Activated CD8-positive, alpha-beta memory T cell treated with anti-CD3 and anti-CD28 coated beads for 1 hour (primary cell): Measurements from ENCODE around the gene MPC1.
"Not testable (repeated sequence)": the region's sequence is repeated elsewhere in the genome, so short reads cannot be mapped to it uniquely, and the experiment has no call there.

Source experiments
- DNase-seq, 2 donors: peaks; one replicate each; pipeline ENCODE4 v3.0.0-alpha.2; 2020; ENCODE audit warnings: low read depth in 1 of 2; ENCODE audit errors: extremely low read depth in 1 of 2

MPC1 gene

DNA sequence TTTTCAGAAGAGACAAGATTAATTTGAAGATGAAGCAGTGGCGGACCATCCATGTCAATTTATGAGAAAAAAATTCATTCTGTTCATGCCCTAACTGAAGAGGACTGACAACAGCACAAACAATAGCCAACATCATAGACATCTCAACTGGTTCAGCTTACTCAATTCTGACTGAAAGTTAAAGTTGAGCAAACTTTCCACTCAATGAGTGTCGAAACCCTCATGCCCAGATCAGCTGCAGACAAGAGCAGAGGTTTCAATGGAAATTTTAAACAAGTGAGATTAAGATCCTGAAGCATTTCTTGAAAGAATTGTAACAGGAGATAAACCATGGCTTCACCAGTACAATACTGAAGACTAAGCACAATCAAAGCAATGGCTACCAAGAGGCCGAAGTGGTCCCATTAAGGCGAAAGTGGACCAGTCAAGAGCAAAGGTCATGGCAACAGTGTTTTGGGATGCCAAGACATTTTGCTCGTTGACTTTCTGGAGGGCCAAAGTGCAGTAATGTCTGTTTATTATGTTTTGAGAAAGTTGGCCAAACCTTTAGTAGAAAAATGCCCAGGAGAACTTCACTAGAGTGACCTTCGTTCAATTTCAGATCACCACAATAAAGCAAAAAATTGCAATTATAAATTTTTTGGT, 34.3 kb downstream of the MPC1 start:
- DNase-seq: no peak

DNA sequence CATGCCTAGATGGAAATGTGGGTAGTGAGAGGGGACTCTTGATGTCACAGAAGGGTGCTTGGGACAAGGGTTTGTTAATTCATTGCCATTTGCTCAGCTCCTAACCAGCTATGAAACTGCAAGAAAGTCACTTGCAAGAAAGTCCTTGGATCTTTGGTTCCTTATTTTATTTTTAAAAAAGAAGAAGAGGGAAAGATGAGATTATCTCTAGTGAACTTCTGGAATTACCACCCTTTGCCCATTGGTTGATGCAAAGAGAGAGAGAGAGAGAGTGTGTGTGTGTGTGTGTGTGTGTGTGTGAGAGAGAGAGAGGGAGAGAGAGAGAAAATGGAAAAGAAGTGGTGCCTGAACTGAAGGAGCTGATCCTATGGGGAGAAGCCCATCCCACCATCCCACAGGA, 35.8 kb downstream of the MPC1 start:
- no peak for DNase-seq

DNA sequence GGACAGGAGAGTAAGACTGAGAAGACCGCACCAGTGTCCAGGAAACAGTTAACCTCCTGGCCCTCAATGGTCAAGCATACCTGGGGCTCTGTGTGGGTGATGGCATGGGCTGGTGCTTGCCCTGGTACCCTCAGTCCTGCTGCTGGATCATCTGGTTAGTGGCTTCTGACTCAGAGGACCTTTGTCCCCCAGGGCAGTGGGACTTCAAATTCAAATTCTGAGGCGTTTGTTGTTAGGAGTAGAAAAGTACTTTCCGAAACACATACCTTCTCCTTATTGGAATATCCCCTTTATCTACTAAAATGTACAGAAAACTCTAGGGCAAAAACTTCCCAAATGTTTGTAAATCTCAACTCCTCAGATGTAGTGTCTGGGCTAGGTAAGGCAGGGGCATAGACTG, 36.3 kb downstream of the MPC1 start:
- no peak for DNase-seq

DNA sequence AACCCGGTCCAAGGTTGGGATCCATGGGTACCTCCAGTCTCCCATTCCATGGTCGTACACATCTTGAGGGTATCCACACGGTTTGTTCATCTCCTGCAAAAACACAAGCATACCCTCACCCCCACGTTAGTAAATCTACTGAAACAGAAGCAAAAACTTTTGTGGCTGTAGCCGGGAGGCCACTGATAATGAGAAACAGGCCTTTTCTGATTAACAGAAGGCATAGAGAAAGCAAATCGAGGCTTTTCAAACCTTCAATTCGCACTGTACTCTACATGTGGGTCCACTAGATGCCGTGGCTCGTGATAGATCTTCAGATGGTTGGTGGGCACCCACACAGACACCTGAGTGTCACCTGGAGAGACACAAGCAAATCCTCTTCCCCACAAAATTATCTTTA, 37.1 kb downstream of the MPC1 start:
- DNase-seq: not testable (repeated sequence)

DNA sequence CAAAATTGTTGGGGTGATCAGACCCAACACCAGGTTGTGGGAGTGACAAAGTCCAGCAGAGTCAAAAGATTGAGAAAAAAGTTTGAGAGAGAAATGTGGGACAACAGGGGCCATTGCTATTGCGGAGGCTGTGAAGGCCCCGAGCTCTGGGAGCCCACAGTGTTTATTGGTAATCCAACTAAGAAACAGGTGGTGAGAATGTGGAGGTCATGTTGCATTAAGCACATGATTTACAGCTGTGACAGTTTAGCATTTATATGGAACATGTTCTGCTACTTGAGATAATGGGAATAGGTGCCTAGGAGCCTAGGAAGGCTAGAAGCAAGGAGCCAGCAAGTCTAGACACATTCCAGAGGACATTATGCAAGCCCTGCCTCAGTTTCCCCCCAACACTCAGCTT, 37.8 kb downstream of the MPC1 start:
- not testable (repeated sequence) for DNase-seq

DNA sequence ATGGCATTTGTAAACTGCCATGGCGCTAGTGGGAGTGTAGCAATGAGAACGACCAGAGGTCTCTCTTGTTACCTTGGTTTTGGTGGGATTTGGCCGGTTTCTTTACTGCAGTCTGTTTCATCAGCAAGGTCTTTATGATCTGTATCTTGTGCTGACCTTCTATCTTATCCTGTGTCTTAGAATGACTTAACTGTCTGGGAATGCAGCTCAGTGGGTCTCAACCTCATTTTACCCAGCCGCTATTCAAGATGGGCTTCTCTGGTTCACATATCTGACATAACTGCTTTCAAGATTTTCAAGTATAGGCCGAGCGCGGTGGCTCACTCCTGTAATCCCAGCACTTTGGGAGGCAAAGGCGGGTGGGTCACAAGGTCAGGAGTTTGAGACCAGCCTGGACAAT, 38.5 kb downstream of the MPC1 start:
- no peak for DNase-seq

DNA sequence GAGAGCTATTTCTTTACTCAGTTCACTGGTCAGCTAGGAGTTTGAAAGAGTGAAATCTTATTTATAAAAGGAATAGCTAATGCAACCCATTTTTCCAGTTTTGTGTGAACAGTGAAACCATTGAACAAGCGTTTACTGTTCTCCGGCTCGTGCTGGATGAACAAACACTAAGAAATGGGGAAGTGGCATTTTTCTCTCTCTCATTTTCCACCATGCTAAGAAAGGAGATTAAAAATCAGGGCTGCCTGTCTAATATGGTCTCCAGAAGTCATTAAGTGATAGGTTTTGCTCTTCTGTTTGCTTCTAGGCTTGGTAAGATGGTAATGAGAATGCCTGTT, 39.6 kb downstream of the MPC1 start:
- DNase-seq: no peak

DNA sequence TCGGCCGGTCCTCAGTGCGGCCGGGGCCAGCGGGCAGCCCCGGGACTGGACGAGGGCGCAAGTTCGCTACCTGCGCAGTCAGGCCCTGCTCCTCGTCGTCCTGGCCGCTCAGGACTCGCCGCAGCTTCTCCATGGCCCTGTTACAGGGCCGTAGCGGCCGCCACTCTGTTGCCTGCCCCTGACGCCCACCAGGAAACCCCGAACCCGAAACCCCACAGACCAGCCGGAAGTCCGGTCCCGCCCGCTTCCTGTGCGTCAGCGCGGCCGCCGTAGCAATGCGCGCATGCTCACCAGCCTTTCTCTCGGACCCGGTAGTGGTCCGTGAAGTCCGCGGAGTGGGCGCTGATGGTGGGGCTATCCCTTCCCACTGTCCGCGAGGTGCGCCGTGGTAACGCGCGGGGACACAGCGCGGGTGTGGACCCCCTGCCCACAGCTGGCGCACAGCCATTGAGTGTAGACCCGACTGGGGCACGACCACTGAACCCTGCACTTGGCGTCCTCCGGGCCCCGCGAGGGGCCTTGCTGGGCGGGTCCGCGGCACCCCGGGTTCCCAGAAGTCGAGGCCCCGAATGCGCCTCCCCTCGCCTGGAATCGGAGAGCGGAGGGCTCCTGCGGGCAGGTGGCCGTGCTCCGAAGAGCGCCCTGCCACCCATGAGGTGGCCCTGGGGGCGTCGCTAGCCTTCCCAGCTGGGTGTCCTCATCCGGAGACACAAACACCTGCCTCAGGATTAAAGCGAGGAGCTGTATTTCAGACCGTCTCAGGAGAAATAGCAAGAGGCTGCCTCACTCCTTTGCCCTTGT, 40.2 kb downstream of the MPC1 start, which contains the start of gene SFT2D1:
SFT2D1 (minus strand) TSS at position 197 of the 801 bp plus-strand sequence; CDS start at position 133, 64 bp downstream.
- peak; percentile 31 to 68 for DNase-seq

DNA sequence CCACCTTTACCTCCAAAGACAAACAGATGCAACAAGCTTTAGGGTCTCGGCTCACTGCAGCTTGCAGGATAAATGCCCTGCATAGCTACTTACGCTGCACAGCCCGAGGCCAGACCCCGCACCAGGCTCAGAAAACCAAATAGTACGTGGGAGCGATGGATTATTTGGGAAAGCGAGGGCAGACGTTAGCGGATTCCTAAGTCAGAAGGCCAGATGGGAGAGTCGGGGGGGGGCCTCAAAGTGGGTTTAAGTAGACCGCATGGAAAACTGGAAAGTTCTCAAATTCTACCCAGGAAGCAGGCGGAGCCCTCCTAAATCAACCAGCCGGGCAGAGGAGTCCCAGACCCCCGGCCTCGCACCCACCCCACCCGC, 40.8 kb downstream of the MPC1 start:
- DNase-seq: no peak

DNA sequence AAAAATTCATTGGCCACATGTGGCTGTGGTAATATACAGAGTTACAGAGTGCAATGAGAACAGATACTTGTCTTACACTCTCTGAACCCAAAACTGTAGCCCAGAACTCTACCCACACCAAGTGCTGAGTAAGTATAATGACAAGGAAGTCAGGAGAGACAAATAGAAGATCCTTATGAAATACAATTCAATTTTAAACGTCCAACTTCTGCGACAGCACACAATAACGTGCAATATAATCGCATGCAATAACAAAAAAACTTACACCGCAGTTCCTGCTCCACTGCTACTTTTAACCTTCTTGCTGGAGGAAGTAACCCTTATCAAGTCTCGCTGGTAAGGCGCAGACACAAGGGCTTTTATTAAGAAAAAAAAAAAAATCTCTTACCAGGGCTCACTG, 41.3 kb downstream of the MPC1 start:
- no peak for DNase-seq

DNA sequence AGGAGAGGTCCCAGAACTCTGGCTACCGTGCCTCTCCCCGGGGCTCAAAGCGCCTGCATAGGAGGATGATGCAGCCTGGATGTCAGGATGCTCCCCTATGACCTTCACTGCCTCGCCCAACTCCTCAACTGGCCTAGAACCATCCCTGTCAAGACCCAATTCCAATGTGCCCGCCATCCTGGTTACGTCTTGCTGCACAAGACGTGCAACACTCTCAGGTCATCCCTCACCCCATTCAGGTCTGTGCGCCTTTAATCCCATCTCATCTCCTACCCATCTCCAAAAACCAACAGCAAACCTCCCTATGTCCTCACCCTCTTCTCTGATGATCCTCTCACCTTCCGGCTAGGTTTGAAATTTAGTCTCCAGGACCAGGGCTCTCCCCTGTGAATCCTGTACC, 43.9 kb downstream of the MPC1 start:
- DNase-seq: no peak

DNA sequence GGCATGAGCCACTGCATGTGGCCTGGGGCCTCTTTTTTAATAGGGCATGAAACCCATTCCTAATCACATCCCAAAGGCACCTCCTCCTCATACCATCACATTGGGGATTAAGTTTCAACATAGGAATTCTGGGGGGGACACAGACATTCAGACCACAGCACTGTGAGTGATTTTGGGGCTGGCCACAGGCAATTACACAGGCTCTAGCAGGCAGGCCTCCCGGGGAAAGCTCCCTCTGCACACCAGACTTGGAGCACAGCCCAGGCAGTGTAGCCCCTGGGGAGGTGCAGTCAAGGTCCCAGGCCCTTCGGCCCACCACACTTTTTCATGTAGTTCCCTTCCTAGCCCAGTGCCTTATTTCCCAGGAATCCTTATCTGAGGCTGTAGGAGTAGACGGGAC, 45.9 kb downstream of the MPC1 start:
- no peak for DNase-seq

DNA sequence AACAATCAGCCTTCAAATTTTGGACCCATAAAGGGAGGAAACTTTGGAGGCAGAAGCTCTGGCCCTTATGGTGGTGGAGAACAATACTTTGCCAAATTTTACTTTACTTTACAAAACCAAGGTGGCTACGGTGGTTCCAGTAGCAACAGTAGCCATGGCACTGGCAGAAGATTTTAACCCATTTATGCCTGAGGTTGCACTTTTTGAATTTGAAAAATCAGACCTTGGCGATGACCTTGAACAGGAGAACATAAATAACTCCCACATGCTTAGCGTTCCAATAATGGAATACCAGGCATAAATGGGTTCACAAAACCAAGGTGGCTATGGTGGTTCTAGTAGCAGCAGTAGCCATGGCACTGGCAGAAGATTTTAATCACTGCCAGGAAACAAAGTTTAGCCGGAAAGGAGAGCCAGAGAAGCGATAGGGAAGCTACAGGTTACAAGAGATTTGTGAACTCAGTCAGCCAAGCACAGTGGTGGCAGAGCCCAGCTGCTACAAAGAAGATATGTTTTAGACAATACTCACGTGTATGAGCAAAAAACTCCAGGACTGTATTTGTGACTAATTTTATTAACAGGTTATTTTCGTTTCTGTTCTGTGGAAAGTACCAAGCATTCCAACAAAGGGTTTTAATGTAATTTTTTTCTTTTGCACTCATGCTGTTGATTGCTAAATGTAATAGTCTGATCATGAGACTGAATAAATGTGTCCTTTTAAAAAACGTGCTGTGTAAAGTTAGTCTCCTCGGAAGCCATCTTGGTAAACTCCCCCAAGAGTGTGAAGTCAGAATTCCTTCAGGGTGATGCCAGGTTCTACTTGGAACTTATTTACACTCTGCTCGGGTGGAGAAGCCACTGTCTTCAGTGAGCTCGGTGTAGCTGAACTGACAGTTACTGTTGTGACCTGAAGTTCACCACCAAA, 47.1 kb downstream of the MPC1 start:
- DNase-seq: no peak

DNA sequence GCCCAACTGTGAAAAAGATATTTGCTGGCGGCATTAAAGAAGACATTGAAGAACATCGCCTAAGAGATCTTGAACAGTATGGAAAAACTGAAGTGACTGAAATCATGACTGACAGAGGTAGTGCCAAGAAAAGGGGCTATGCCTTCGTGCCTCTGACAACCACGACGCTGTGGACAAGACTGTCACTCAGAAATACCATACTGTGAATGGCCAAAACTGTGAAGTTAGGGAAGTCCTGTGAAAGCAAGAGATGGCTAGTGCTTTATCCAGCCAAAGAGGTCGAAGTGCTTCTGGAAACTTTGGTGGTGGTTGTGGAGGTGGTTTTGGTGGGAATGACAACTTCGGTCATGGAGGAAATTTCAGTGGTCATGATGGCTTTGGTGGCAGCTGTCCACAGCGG, 47.9 kb downstream of the MPC1 start:
- DNase-seq: no peak

DNA sequence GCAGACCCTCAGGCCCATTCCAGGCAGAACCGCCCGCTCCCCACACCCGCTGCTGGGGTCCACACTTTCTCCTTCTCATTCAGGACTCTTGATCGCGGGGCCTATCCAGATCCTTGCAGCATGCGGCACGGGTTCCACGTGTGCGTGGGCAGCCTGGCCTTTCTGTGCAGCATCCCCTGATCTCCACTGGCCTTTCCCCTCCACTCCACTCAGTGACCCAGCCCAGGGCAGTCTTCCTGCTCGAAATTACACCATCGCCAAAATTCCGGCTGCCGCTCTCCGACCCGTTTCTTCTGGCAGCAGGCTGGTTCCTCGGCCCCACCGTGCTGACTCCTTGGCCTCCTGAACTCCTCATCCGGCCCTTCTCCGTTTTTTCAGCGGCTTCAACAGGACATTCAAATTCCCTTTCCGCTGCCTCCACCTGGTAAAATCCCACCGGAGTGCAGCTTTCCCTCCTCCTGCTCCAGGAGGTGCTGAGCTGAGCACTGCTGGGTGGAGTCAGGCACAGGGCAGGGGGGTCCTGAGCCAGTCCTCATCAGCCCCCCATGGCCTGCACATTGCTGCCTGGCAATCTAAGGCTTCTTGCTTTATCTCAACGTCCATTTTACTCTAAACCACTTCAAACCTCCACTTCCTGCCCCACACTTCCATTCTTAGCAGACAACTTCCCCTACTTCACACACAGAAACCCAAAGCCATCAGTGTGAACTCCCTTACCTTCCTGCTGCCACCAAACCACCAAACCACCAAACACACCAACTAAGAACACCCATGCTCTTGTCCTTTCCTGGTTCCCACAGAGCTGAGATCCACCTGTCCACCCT, 49.4 kb downstream of the MPC1 start:
- no peak for DNase-seq

DNA sequence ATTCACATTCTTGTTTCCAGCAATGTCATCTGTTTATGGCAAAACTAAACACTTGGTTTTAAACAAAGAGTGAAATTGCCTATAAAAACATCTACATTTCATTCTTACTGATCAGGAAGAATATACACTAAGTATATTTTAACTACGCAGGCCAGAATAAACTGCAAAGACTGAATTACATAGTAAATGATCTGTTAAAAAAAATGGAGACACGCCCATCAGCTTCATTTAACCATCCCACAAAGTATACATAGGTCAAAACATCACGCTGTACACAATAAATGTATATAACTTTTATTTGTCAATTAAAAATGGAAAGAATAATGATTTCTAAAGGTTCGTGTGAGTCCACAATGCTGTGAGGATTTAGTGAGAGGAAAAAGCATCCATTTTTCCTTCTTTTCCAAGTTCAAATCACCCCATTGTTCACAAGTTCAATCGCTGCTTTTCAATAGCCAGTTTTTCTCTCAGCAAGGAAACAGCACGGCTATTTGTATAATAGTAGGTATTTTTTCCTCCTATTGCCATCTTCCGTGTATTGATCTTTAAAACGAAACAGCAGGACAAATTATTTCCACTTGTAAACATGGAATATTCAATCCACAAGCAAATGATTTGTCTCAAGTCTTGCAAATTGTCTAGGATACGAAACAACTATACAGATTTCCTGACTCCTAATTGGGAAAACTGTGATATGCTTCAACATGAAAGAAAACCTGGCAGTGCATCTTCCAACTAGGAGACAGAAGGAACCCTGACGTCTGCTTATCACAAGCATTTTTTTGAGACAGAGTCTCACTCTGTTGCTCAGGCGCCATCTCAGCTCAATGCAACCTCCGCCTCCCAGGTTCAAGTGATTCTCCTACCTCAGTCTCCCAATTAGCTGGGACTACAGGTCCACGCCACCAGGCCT, 51.0 kb downstream of the MPC1 start:
- no peak for DNase-seq

DNA sequence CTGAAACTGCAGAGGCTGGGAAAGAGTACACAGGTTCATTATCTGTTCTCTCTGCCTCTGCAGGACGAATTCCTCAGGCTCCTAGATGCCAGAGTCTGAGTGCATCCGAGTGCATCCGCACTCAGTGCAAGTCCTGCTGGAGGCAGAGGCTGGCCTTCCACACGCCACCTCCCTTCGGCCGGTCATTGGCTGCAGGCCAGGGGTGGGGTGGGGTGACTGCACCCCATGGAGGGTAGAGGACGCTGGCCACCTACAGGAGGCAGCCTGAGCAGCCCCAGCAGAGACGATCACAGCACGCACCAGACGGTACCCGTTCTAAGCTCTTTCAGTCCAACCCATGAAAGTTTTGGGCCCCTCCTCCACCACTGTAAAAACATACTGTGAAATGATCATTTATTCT, 52.1 kb downstream of the MPC1 start:
- no peak for DNase-seq

DNA sequence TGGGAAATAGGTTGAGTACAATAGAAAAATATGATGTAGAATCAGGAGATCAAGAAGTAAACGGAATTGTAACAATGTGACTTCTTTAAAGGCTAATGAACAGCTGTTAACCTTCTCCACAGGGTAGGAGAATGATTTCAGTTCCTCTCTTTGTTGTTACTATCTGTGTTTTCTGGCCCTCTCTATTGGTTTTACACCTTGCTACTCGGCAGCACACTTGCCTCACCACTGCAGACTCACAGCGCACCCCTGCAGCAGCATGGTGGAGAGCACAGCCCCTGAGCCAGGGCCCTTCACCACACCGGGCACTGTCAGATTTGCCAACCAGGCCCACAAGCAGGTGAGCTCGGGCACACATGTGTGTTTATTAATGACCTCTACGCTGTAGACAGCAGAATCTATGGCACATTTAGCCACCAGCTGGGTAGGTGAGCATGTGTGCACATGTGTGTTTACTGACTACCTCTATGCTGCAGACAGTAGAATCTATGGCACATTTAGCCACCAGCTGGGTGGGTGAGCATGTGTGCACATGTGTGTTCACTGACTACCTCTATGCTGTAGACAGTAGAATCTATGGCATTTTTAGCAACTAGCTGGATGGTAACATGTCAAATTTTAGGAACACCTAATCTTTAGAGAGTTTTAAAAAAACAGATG, 57.2 kb downstream of the MPC1 start:
- DNase-seq: no peak

DNA sequence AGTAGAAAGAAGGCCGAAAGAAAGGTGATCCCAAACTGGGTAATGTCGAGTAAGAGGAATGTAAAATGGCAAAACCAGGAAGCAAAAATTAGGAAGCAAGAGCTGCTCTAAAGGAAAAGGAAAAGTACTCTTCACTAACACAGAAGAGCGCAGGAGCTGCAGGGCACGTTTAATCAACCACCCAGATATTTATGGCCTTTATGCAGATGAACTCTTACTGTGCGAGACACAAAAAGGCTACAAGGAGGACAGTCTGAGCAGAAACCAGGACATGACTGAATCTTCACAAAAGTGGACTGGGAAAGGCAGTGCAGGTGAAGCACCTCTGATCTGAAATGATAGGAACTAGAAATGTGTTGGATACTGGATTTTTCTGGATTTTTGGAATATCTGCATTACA, 59.3 kb downstream of the MPC1 start:
- no peak for DNase-seq
